Kidney (tissue), 14 donors: ENCODE results near the gene TMCC1. TPM values are rescaled to one million over a fixed set of nuclear protein-coding genes. Genes with fewer than 3 reads are reported as not detected.

Experiments used
- DNase-seq, 5 donors: peaks; one replicate each; pipeline ENCODE4 v3.0.0-alpha.2; 2013 to 2020
- FAIRE-seq: peaks from 2 replicates; lab custom pipeline; 2012; peaks lifted over from hg19 to GRCh38; lab: Jason Lieb, UNC
- H3K27ac ChIP-seq, 2 donors: one replicate each; pipeline ENCODE4 v1.7.0; 2013; ENCODE audit warnings: low read depth in 2 of 2, low read length in 2 of 2, inconsistent platforms in 1 of 2
- H3K27me3 ChIP-seq: one replicate; pipeline ENCODE4 v1.7.1; 2013; ENCODE audit warnings: low read length, inconsistent platforms; ENCODE audit not compliant: control insufficient read depth, insufficient read depth
- H3K36me3 ChIP-seq, 3 donors: one replicate each; pipeline versions ENCODE4 v1.7.0 to v1.7.1; 2013; ENCODE audit warnings: low read length in 3 of 3, control low read depth in 1 of 3, inconsistent platforms in 1 of 3; ENCODE audit not compliant: insufficient read depth in 3 of 3, control insufficient read depth in 2 of 3
- H3K4me1 ChIP-seq, 3 donors: one replicate each; pipeline versions ENCODE4 v1.7.0 to v1.7.1; 2013; ENCODE audit warnings: low read length in 3 of 3, inconsistent platforms in 1 of 3, low read depth in 1 of 3; ENCODE audit not compliant: control insufficient read depth in 2 of 3, insufficient read depth in 2 of 3
- H3K4me3 ChIP-seq, 3 donors: one replicate each; pipeline versions ENCODE4 v1.7.0 to v1.8.1; 2013; ENCODE audit warnings: low read length in 3 of 3, control low read depth in 1 of 3, inconsistent platforms in 1 of 3
- H3K9ac ChIP-seq, 3 donors: one replicate each; pipeline versions ENCODE4 v1.7.0 to v1.7.1; 2013; ENCODE audit warnings: low read length in 3 of 3, control low read depth in 1 of 3, inconsistent platforms in 1 of 3
- H3K9me3 ChIP-seq, 3 donors: one replicate each; pipeline versions ENCODE4 v1.7.0 to v1.7.1; 2013; ENCODE audit warnings: low read length in 3 of 3, control low read depth in 1 of 3, inconsistent platforms in 1 of 3; ENCODE audit not compliant: control insufficient read depth in 2 of 3, insufficient read depth in 1 of 3
- intact Hi-C: fragments of 100-400 bp; cut with DNase I; formaldehyde crosslinking; loops from one replicate; pipeline ENCODE4 v1.11.1; 2022
- polyA plus RNA-seq: library from polyadenylated mRNA; stranded (reverse); fragments of 350-450 nt; fragmentation: Illumina TruSeq; extraction: RNeasy Lipid Tissue Mini Kit (QIAGEN cat#74804); gene quantifications from one replicate; pipeline ENCODE4 v1.2.3, GENCODE V29; 2014; ENCODE audit warnings: low read depth, low replicate concordance; ENCODE audit not compliant: insufficient read depth
- total RNA-seq: library from RNA; stranded (reverse); fragmentation: NEBNext Ultra II Directional; extraction: Animal tissue kit (Norgen Biotek cat#: 25700); gene quantifications from one replicate; pipeline ENCODE4 v1.2.1, GENCODE V29; 2021
- TF ChIP-seq, protein P1 (sequence below): IDR thresholded peaks from 3 replicates; pipeline ENCODE4 v1.5.1; 2012; ENCODE audit warnings: mild to moderate bottlenecking, moderate library complexity, borderline replicate concordance; ENCODE audit not compliant: insufficient read depth; ENCODE audit errors: extremely low read depth
- donor health status: control.
- donor health status: control.
- donor health status: control.
- donor health status: control.
- donor health status: control.
- donor health status: DM: yes; HTN: yes; CAD: no.
- donor health status: Normal renal cell carcinoma (clear cell type).

Gene TMCC1
- total and polyA plus RNA-seq, 2 donors from 2014 or later, result 8.4 to 42.4 TPM

DNA sequence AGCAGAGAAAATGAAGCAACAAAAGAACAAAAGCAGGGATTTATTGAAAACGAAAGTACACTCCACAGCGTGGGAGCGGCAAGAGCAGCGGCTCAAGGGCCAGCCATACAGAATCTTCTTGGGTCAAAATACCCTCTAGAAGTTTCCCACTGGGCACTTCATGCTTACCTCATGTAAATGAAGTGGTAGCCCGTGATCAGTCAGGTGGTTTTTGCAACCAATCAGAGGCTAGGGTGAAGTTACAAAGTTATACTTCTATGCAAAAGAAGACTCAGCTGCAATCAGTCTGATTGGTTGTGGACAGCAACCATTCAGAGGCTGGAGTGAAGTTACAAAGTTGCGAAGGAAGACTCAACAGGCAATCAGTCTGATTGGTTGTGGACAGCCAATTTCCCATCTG is 43.2 kb upstream of the TMCC1 start:
- FAIRE-seq (no peak), DNase-seq (peak in 2 of 5 donors; percentile 17 to 55)
- intact Hi-C loops, result no loop called here
- Histone ChIP-seq H3K4me3 (peak overlapping the region in 2 of 3 donors; percentile 58 to 66), H3K36me3 (no peaks in the 10 kb centered on the region), H3K27me3 (no peaks in the 10 kb centered on the region), H3K4me1 (peaks cover 0 to 3% (median 0%) of the 10 kb centered on the region in 3 donors), H3K27ac (peak overlapping the region in 1 of 2 donors; percentile 20), H3K9ac (peak overlapping the region in 1 of 3 donors; percentile 14), H3K9me3 (no peaks in the 10 kb centered on the region)
- TF ChIP-seq, protein P1, sequence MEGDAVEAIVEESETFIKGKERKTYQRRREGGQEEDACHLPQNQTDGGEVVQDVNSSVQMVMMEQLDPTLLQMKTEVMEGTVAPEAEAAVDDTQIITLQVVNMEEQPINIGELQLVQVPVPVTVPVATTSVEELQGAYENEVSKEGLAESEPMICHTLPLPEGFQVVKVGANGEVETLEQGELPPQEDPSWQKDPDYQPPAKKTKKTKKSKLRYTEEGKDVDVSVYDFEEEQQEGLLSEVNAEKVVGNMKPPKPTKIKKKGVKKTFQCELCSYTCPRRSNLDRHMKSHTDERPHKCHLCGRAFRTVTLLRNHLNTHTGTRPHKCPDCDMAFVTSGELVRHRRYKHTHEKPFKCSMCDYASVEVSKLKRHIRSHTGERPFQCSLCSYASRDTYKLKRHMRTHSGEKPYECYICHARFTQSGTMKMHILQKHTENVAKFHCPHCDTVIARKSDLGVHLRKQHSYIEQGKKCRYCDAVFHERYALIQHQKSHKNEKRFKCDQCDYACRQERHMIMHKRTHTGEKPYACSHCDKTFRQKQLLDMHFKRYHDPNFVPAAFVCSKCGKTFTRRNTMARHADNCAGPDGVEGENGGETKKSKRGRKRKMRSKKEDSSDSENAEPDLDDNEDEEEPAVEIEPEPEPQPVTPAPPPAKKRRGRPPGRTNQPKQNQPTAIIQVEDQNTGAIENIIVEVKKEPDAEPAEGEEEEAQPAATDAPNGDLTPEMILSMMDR, result no peak

- Histone ChIP-seq H3K4me1 (peaks cover 0 to 3% (median 0%) of the 10 kb centered on the region in 3 donors), H3K4me3 (peak overlapping the region in 2 of 3 donors; percentile 20 to 21), H3K9ac (peak overlapping the region in 1 of 3 donors; percentile 25), H3K9me3 (peaks cover 0 to 9% (median 0%) of the 10 kb centered on the region in 3 donors), H3K27ac (no peak overlapping the region), H3K27me3 (no peaks in the 10 kb centered on the region), H3K36me3 (no peaks in the 10 kb centered on the region)
- intact Hi-C loops, result no loop called here
- TF ChIP-seq, protein P1, result peak; percentile 95
- FAIRE-seq (no peak), DNase-seq (peak in 4 of 5 donors; percentile 43 to 66 (median 52))
Observed at GRCh38 chr3:129934234-129935123, 41.0 kb upstream of the TMCC1 start.

- DNase-seq, result no peak
- TF ChIP-seq, protein P1, result no peak
- peaks cover 0 to 15% (median 0%) of the 10 kb centered on the region in 3 donors for H3K9me3 ChIP-seq
- H3K27ac ChIP-seq, result no peak overlapping the region
- no peak overlapping the region for H3K4me3 ChIP-seq
- H3K4me1 ChIP-seq, result peaks cover 0 to 3% (median 0%) of the 10 kb centered on the region in 3 donors
- no peak for FAIRE-seq
- H3K27me3 ChIP-seq, result no peaks in the 10 kb centered on the region
- no peak overlapping the region for H3K9ac ChIP-seq
- intact Hi-C loops, result no loop called here
- no peaks in the 10 kb centered on the region for H3K36me3 ChIP-seq
Observed at GRCh38 chr3:129933471-129933870, 40.0 kb upstream of the TMCC1 start.
